Omental fat pad (tissue), 4 donors: ENCODE measurements around the gene DNAJC25. TPM values are rescaled to one million over a fixed set of nuclear protein-coding genes. Genes with fewer than 3 reads are reported as not detected.

Experiments
- ATAC-seq: fragments of 150-250 bp; one replicate; pipeline ENCODE4 v1.9.1; 2016; ENCODE audit warnings: mild to moderate bottlenecking, moderate library complexity; ENCODE audit not compliant: low FRiP score
- DNase-seq: peaks from one replicate; pipeline ENCODE4 v3.0.0-alpha.2; 2019; ENCODE audit warnings: low spot score
- CTCF ChIP-seq, 3 donors: fragments of 450-650 bp; IDR thresholded peaks; one replicate each; pipeline ENCODE4 v1.5.1; 2016 to 2017; ENCODE audit warnings: antibody characterized with exemption in 3 of 3, mild to moderate bottlenecking in 3 of 3, moderate library complexity in 2 of 3
- total RNA-seq, 4 donors: library from RNA; depleted of rRNA; stranded (reverse); fragments of >200 nt; gene quantifications; one replicate each; pipeline ENCODE4 v1.1.0, GENCODE V29; 2016

The DNAJC25 gene
- total RNA-seq, 4 donors from 2014 or later: 10.4 to 15.1 (median 14.0) TPM

GRCh38 chr9:111627260-111627963 lies 3.7 kb upstream of the DNAJC25 start:
- no peak for ATAC-seq
- no peak for DNase-seq
- no peak for TF ChIP-seq CTCF (IDR thresholded peaks at IDR 0.05)

GRCh38 chr9:111628411-111628810 lies 2.7 kb upstream of the DNAJC25 start:
- ATAC-seq (no peak), DNase-seq (no peak)
- TF ChIP-seq CTCF (IDR thresholded peaks at IDR 0.05): no peak

- DNase-seq (no peak), ATAC-seq (peak; percentile 17)
- TF ChIP-seq CTCF (IDR thresholded peaks at IDR 0.05): no peak
Observed at GRCh38 chr9:111630182-111630963, 761 bp upstream of the DNAJC25 start.

- ATAC-seq: no peak
- no peak for TF ChIP-seq CTCF (IDR thresholded peaks at IDR 0.05)
Observed at GRCh38 chr9:111630964-111631213, 245 bp upstream of the DNAJC25 start.

GRCh38 chr9:111632060-111632459 lies 926 bp downstream of the DNAJC25 start:
- no peak for ATAC-seq
- DNase-seq: no peak
- no peak for TF ChIP-seq CTCF (IDR thresholded peaks at IDR 0.05)

More at GRCh38 chr9:111630964-111631213, 245 bp upstream of the DNAJC25 start:
- no peak for DNase-seq

- ATAC-seq (no peak), DNase-seq (no peak)
- TF ChIP-seq CTCF (IDR thresholded peaks at IDR 0.05): no peak
Observed at GRCh38 chr9:111632695-111633388, 1.7 kb downstream of the DNAJC25 start.
